Limb (tissue), 2 donors: Measurements from ENCODE around the gene ATXN10.

Experiments
- DNase-seq, 2 donors: peaks; one replicate each; pipeline ENCODE4 v3.0.0-alpha.2; 2016; ENCODE audit errors: extremely low spot score in 2 of 2

ATXN10 gene

DNA sequence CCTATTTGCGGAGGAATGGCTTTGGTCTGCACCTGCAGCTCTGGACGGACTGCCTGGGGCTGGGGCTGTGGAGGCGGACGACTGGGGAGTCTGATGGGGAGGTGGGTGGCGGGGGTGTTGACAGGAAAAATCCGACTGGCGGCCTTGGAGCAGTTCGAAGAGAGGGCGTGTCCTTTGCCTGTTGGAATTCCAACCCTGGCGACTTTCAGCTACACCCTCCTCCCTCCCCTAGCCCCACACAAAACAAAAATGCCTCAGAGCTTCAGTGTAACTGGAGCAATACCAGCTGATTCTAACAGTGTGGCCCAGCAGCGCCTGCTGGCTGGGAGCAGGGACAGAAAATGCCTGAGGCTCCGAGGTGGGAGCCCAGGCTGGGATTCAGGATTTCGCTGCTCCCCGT lies 85.4 kb downstream of the ATXN10 start:
- peak; percentile 49 to 69 for DNase-seq

DNA sequence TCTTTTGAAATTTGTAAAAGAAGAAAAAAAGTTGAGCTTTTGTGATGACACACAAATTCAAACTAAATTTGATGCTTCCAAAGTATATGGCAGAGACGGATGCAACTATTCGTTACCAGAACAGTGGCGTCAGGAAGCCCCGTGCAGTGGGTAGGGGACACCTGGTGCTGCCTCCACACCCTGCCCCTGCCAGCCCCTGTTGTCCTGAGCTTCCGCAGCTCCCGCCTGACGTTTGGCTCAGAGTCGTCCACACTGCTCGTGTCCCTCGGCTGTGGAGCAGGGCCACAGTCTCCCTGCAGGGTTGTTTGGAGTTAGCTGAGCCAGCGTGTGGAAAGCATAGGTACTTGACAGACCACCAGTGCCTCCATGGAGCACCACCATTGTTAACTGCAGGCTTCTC lies 86.3 kb downstream of the ATXN10 start:
- DNase-seq = no peak

DNA sequence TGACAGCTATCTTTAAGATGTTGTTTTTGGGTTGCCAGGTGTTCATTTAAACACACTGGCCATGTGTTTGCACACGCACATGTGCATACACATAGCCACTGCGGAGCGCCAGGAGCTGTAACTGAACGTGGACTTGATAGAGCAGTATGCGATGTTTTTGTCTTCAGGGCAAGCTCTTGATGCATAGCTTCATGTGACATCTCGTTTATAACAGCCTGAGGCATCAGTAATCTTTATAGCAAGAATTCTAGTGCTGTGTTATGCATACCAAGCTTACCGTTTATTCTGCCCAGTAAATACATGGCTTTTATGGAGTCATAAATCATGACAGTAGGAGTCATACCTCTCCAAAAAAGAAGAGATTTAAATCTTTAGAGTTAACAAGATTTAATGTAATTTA lies 87.0 kb downstream of the ATXN10 start:
- peak in 1 of 2 donors; percentile 4 for DNase-seq

DNA sequence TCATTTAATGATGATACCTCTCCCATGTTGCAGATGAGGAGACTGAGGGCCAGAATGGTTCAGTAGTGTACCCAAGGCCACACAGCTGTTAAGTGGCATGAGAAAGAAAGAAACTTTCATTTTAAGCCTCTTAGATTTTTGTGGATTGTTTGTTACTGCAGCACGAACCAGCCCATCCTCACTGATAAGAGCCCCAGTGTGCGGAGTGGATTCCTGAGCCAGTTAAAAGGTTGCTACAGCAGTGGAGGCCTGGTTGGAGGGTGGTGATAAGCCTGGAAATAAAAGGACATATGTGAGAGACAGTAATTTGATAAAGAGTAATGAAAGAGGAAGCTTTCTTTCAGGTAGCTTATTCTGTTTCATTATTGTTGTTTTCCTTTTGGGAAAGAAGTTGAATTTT lies 89.0 kb downstream of the ATXN10 start:
- DNase-seq = no peak

DNA sequence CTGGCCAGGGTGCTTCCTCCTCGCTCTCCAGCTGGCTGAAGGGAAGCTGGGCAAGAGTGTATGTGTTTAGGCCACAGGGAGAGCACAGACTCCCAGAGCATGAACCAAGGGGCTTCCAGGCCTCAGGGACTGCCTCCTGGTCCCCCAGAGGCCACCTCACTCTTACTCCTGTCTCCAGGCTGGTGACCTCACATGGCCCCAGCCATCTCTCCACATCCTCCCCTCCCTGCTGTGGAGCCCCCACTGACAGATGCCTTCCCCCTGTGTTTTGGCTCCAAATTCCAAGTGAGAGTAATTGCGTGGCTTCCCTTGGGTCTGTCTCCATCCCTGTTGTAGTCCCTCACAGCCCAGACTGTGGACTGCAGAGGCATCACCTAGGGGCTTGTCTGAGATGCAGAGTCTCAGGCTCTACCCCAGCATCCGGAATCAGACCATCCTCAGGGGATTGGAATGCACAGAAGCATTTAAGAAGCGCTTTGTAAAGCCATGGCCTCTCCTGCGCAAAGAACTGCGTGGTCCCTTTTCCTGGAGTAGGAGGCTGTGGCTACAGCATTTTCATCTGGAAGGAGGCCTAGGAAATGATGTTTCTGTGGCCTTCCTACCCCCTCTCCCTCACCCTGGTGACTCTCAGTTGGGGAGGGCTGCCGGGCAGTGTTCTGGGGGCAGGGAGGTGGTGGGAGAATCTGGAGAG lies 91.1 kb downstream of the ATXN10 start:
- DNase-seq = no peak

DNA sequence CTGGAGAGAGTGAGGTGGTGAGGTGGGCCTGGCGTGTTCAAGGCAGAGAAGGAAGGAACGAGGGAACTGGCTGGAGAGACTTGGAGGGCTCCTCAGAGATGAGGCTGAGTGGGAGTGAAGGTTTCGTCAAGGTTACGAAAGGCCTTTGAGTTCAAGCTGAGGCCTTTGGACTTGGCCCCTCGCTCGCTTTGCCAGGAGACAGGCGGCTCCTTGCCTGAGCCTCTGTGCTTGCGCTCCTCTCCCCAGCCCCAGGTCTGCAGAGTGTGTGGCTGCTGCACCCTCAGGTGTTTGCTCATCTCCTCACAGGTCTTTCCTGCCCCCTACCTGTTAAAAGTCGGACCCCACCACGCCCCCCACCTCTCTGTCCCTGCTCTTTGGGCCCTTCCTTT lies 91.6 kb downstream of the ATXN10 start:
- no peak for DNase-seq

DNA sequence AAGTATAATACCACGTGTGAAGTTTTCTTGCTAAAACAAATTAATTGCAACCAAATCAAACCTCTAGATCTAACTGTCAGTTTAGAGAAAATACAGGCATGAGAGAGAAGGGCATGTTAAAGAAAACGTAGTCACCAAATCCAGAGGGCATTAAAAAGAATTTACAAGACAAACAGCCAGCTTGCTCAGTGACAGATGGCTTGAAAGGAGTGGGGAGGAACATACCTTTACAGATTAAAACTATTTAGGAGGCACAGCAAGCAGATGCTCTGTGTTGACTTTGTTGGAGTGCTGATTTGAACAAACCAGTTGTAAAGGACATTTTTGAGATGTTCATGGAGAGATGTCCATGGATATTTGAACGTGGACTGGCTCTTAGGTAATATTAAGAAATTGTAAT lies 96.9 kb downstream of the ATXN10 start:
- DNase-seq = no peak

DNA sequence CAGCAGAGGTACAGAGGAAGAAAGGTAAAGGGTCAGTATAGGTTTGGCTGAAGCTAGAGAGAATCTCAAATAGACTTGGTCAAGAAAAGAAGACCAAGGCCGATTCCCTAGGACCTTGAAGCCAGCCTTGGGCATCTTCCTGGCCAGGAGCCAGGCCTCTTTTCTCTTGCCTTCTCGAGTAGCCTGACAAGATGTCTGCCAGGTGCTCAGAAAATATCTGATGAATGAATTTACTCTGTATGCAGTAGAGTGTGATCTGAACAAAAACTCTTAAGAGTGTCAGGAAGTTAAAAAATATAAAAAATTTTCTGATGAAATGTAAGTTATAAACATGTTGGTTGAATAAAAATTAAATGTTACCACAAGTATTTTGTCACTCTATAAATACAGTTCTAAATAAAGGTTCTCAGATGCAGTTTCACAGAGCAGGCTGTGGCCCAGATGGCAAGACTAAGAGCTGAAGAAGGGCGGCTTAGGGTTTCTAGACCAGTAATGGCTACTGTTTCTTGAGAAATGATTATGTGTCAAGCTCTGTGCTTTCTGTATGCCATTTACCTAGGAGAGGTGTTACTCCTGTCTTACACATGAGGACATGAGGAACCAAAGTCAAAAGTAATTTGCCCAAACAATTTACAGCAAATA lies 98.1 kb downstream of the ATXN10 start:
- DNase-seq = no peak

DNA sequence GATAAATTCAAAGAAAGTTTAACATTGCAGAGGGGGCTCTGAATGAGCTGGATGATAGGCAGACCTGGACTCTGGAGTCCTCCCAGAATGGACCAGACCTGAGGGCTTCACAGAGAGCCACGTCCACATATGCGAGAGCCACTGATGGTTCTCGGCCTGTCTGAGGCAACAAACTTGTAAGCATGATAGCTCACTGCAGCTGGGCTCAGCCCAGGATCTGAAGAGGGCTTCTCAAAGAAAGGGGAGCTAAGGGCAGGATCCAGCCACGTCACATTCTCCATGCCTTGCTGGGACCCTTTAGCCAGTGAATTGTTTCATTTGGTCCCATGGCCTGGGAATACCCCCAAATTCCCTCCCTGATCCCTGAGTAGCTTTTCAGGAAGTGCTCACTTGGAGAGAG lies 98.9 kb downstream of the ATXN10 start:
- DNase-seq = no peak

DNA sequence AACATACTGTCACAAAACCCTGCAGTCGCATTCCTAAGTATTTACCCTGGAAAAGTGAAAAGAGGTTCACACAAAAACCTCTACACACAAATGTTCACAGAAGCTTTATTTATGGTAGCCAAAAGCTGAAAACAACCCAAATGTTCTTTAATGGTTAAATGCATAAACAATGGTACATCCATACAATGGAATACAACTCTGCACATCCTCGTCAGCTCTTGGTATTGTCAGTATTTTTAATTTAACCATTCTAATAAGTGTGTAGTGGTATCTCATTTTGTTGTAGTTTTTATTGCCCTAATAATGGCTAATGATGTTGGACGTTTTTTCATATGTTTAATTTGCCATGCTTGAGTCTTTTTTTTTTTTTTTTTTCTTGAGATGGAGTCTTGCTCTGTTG lies 99.4 kb downstream of the ATXN10 start:
- DNase-seq = no peak

DNA sequence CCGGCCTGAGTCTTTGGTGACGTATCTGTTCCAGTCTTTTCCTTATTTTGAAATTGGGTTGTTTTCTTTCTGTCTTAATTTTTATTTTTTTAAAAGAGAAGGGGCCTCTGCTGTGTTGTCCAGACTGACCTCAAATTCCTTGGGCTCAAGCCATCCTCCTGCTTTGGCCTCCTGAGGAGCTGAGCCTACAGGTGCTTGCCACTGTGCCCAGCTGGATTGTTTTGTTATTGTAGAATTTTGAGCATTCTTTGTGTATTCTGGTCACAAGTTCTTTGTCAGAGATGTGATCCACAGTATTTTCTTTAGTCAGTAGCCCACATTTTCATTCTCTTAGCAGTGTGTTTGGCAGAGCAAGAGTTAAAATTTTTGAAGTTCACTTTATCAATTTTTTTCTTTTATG lies 100.1 kb downstream of the ATXN10 start:
- no peak for DNase-seq

DNA sequence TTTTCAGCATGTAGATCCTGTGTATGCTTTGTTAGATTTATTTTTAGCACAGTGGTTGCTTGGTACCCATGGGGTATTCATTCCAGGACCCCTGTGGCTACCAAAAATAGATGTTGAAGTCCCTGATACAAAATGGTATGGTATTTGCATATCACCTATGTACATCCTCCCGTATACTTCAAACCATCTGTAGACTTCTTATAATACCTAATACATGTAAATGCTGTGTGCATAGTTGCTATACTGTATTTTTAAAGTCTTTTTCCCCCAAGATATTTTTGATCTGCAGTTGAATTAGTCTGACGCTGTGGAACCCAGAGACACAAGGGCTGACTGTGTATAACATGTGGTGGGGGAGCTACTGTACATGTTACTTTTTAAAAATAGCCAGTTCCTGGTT lies 101.1 kb downstream of the ATXN10 start:
- no peak for DNase-seq

DNA sequence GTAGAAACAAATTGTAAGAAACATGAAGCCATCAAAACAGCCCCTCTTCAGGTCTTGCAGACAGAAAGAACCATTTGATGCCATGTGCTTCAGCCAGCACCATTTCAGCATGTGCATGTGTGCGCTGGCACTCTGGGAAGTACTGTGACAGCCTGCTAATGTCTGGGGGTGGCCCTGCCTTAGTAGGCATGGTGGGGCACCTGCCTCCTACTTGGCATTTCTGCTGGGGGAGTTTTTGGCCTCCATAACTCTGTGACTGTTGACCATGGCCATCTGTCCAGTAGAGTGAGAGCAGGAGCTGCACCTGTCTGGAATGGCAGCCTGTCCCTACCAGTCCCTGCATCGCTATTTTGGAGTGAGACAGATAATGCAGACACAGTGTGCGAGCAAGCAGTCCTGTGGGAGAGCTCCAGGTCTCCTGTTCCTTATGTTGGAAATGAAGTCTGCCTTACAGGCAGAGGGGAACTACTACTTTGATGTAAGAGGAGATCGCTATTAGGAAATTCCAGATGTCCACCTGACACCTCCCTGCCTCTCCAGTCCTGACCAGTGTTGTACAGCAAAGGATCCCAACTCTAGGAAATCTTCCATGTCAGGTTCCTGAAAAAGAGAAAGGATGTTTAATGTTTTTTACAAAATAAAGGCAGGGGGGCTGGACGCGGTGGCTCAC lies 102.5 kb downstream of the ATXN10 start:
- no peak for DNase-seq

DNA sequence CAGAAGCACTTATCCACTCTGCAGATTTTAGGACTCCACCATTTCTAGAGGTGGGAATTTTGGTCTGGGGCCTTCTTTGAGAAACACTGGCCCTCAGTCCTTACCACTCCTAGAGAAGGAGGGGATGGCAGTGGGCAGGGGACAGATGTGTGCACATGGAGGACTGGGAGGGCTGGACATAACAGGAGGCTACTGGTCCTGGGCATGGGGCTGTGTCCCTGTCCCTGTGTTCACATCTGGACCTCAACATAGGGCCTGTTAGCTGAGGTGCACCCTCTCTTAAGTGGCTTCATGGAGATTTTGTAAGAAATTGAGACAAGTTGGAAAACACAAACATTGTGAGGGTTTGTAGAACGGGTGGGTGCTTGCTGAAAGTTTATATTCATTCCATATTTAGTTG lies 103.4 kb downstream of the ATXN10 start:
- no peak for DNase-seq

DNA sequence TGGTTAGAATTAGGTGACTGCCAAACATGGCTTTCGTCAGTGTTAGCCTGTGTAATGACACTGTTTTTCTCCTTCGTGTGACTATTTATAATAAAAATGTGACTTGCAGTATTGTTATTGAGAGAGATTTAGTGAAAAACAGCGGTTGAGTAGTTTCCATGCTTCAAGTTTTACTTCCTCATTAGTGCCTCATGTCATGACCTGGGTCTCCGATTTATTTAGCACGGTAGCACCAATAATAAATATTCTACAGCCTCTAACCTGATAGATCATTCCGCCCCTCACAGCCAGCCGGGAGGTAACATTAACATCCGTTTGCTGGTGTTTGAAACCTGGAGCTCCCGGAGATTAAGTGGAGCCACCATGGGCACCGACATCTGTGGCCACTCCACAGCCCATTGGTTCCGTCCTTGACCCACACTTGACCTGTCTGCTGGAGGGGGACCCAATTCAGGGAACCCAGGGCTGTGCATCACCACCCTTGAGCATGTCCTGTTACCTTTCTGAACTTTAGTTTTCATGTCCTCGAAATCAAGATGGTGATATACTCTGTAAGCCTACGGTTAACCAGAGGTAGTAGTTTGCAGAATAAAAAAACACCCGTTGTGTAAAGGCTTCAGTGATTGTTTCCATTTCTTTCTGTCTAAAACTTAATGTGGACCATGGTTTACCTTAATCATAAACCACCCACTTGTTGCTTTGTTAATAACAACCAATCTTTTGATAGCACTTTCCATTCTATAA lies 104.1 kb downstream of the ATXN10 start:
- no peak for DNase-seq

DNA sequence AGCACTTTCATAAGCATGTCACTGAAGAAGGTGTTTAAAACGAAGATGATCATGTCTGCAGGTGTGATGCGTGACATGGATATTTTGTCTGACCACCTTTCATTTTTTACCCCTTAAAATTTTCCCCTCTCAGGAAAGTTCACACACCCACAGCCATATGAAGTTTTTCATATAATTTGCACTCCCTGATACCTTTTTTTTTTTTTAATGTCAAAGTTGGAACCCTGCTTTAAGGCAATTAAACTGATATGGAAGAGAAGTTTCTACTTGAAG lies 104.6 kb downstream of the ATXN10 start:
- no peak for DNase-seq

DNA sequence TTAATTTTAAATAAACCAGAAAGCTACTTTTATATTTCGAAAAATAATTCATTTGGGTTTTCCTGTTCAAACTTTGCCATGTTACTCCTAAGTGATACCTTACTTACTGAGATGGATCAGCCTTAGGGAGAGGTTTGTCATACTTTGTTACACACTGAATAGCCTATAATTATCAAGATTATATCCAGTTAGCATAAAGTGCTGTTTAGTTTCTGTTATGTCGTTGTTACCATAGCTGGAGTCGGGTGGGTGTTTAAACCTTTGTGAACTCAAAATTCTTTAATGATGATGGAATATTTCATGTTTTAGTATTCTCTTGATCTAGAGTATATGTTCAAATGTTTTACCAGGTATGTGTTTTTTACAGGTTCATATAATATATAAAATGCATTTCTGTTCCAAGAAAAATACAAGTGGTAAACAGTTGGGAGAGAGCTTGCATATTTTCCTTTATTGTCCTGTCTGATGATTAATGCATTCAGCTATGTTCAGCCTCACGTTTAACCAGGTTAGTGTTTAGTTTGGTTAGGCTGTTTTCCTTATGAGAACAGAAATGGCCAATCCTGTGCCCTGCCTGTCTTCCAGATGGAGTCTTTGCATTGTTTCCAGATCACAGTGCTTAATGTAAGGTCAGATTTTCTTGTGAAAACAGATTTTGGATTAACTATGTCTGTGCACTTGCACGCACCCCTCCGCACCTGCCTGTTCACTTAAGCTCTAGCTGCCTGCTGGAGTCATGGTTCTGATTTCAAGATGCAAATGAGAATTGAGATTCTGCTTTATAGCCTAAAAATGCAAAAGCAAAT lies 105.6 kb downstream of the ATXN10 start:
- no peak for DNase-seq

DNA sequence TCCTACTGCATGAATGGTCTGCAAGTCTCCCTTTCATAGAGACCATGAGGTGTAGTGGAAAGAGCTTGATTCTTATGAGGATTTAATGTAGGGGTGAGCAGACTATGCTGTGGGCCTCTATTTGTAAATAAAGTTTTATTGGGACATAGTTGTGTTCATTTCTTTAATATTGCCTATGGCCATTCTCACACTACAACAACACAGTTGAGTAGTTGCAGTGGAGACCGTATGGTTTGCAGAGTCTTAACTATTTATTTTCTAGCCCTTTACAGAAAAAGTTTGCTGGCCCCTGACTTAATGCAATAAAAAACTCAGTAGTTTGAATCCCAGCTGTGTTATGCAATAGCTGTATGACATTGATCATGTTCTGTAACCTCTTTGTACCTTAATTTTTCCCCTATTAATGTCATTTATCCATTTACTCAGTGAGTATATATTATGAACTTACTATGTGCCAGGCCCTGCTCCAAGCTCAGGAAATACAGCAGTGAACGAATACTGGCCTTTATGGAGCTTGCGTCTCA lies 106.3 kb downstream of the ATXN10 start:
- no peak for DNase-seq

DNA sequence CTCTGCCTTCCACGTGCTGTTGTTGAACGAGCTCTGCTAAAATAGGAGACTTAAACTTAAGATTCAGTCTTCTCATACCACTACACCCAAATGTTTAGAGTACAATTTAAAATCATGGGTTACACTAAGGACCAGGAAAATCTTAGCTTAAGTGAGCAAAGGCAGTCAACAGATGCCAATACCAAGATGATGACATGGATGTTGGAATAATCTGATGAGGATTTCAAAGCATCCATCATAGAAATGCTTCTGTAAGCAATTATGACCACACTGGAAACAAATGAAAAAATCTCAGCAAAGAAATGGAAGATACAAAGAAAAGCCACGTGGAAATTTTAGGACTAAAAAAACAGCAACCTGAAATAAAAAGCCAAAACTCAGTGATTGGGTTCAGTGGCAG lies 109.8 kb downstream of the ATXN10 start:
- no peak for DNase-seq

DNA sequence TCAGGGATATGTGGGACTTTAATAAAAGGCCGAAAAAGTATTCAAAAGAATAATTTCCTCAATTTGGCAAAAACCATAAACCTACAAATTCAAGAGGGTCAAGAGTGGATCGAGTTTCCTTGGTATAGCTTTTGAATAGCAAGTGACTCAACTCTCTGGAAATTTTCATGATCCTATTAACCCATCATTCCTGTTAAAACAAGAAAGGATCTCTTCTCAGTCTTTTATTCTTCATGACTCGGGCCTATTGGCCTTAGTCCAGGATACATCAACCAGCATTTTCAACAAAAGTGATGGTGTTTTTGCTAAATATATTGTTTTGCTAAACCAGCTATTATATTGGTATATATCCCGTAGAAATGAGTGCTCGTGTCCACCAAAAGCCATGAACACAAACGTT lies 110.3 kb downstream of the ATXN10 start:
- DNase-seq = no peak

DNA sequence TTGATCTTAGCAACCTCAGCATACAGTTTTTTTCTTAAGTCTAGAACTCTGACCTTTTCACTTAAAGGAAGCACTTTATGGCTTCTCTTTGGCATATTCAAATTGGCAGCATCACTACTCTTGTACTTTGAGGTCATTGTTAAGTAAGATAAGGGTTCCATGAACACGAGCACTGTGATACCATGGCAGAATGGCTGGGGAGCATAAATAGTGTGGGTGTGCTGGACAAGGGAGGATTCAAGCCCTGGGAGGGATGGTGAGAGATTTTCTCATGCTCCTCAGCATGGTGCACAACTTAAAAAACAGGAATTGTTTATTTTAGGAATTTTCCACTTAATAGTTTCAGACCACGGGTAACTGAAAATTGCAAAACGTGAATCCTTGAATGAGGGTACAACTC lies 111.4 kb downstream of the ATXN10 start:
- DNase-seq = no peak

DNA sequence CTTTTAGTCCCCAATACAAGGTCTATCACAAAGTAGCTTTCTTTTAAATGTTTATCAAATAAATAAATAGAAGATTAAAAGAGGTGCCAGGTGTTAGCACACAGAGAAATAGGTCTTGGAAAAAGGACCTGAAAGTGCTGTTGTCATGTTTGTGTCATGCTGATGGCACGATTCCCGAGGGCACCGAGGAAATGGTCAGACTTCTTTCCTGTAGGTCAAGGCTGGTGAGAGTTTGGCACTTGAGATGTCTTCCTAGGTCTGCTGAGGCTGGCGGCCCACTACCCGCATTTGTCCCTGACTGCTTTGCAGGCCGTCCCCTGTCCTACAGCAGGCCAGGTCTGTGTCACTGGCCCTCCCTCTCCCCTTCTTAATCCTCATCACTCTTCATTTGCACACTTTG lies 112.1 kb downstream of the ATXN10 start:
- DNase-seq = no peak
